HFF-Myc (cell line): ENCODE data around the gene NUSAP1.
"Not testable (repeated sequence)": the region's sequence is repeated elsewhere in the genome, so short reads cannot be mapped to it uniquely, and the experiment has no call there.

ENCODE experiments used
- DNase-seq: peaks from one replicate; pipeline ENCODE4 v3.0.0-alpha.2; 2011; ENCODE audit warnings: low read depth; ENCODE audit errors: extremely low read depth
- H3K4me3 ChIP-seq: replicated peaks from 2 replicates; pipeline ENCODE4 v1.5.1; 2011; ENCODE audit warnings: low read depth, mild to moderate bottlenecking, control low read depth, low read length
- TF ChIP-seq, protein P1 (sequence below): IDR thresholded peaks from 2 replicates; pipeline ENCODE4 v1.5.1; 2012; ENCODE audit warnings: mild to moderate bottlenecking, low read depth, low read length, control low read depth; ENCODE audit errors: missing control alignments

The NUSAP1 gene, protein sequence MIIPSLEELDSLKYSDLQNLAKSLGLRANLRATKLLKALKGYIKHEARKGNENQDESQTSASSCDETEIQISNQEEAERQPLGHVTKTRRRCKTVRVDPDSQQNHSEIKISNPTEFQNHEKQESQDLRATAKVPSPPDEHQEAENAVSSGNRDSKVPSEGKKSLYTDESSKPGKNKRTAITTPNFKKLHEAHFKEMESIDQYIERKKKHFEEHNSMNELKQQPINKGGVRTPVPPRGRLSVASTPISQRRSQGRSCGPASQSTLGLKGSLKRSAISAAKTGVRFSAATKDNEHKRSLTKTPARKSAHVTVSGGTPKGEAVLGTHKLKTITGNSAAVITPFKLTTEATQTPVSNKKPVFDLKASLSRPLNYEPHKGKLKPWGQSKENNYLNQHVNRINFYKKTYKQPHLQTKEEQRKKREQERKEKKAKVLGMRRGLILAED

DNA sequence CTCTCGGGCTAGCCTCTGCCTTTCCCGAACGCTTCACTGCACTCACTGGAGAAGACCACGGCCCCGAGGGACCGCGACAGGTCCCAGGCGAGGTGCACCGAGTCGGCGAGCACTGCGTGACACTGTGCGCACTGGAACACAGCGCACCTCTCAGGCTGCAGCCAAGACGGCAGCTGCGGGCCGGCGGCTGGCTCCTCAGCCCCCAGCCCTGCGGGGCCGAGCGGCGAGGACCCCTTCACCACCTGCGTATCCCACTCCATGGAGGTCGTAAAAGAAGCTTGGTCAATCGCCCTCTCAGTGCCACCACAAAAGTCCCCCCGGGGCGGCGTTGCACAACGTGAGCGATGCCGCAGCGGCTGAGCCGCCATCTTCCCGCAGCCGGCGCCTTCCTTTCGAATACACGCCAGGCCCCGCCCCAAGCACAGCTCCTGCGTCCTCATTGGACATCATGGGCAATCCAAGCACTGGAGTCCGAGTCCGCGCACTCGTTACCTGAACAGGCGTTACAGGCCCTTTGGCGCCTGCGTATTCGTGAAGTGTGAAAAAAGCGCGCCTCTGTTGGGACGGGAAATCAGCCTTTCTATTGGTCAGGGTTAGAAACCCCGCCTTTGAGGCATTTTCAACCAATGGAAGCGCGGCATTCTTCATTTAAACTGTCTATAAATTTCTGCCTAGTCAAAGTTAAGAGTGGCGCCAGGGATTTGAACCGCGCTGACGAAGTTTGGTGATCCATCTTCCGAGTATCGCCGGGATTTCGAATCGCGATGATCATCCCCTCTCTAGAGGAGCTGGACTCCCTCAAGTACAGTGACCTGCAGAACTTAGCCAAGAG is at the start of gene NUSAP1, which contains the start of gene OIP5:
Gene NUSAP1 (plus strand): TSS at position 688 of the 832 bp plus-strand sequence. CDS start 77 bp downstream, at position 765.
Gene OIP5 (minus strand): TSS at position 398 of the 832 bp plus-strand sequence. CDS start 30 bp downstream, at position 368.
- peak within 1 kb of the TSS; percentile 88 for H3K4me3 ChIP-seq
- TF ChIP-seq, protein P1, sequence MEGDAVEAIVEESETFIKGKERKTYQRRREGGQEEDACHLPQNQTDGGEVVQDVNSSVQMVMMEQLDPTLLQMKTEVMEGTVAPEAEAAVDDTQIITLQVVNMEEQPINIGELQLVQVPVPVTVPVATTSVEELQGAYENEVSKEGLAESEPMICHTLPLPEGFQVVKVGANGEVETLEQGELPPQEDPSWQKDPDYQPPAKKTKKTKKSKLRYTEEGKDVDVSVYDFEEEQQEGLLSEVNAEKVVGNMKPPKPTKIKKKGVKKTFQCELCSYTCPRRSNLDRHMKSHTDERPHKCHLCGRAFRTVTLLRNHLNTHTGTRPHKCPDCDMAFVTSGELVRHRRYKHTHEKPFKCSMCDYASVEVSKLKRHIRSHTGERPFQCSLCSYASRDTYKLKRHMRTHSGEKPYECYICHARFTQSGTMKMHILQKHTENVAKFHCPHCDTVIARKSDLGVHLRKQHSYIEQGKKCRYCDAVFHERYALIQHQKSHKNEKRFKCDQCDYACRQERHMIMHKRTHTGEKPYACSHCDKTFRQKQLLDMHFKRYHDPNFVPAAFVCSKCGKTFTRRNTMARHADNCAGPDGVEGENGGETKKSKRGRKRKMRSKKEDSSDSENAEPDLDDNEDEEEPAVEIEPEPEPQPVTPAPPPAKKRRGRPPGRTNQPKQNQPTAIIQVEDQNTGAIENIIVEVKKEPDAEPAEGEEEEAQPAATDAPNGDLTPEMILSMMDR = no peak
- DNase-seq = peak; percentile 99

DNA sequence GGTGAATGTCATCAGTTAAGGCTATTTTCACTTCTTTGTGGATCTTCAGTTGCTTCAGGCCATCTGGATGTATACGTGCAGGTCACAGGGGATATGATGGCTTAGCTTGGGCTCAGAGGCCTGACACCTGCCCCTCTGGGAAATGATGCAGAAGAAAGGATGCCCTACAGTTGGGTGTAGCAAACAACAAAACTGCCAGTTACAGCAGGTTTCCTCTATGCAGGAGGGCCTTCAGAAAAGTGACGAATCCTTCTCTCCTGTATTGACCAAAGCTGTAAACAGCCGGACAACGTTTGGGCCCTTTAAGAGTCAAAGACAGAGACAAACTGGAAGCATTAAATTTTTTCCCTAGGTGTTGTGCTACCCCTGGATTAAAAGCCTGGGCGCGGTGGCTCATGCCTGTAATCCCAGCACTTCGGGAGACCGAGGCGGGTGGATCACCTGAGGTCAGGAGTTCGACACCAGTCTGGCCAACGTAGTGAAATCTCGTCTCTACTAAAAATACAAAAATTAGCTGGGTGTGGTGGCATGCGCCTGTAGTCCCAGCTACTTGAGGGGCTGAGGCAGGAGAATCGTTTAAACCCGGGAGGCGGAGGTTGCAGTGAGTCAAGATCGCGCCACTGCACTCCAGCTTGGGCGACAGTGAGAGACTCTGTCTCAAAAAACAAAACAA is 49.6 kb upstream of the NUSAP1 start:
- not testable (repeated sequence) for H3K4me3 ChIP-seq, DNase-seq

DNA sequence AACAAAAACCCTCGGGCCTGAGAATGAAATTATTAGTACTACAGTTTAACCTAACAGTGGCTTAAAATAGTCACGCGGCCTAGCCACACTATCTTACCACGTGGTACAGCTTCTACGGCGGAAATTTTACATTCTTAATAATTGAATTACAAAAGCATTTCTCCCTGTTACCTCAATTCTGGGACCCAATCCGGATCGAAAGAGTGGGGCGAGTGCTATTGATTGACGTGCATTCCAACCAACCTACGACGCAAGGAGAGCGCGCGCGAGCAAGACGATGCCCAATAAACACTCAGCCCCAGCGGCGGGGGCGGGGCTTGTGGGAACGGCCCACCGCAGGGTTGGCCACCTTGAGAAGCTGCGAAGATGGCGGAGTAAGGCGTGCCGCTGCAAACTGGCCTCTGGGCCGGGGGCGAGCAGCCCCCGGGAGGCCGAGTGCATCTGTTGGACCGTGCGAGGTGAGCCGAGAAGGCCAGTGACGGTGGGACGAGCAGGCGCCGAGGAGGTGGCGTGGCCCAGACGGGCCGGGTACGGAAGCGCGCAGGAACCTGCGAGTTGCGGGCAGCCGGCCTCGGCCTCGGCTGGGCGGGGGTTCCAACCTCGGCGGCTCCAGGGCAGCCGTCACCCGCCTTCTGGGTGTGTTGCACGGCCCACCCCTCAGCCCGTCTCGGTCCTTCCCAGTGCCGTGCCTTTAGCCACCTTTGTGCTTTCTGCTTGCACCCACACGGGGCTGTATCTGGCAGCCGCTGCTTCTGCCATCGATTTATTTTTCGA is 48.8 kb upstream of the NUSAP1 start:
- DNase-seq = peak; percentile 99
- TF ChIP-seq, protein P1 = no peak
- peak overlapping the region; percentile 62 for H3K4me3 ChIP-seq

DNA sequence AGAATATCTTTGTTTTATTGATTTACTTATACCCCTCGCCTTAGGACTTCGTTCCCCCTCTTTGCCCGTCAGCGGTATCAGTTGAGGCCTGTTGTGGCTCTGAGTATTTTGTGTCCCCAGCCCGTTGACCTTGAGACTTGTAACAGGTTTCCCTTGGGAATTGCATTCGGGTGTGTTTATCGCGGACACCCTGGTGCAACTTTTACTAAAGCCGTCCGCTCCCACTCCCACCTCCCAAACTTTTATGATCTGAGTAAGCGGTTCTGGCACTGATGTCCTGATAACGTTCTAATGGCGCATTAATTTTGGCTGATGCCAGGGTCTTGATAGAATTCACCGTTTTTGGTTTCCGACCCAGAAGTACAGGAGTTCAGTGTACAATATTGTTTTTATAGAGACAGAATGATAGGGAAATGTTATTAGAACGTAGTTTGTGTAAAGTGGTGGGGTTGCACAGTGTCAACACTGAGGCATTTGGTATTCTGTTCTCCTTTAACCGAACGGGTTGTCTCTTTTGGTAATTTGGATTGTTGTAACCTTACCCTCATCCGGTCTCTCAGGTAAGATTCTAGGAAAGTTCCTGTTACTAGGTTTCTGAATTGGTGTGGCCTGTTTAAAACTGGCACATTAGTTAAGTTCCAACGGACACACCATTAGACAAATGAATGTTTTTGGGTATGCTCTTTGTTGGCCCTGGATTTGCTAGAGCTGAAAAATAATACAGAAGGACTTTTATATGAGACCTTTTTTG is 48.1 kb upstream of the NUSAP1 start:
- no peak for DNase-seq
- TF ChIP-seq, protein P1 = no peak

DNA sequence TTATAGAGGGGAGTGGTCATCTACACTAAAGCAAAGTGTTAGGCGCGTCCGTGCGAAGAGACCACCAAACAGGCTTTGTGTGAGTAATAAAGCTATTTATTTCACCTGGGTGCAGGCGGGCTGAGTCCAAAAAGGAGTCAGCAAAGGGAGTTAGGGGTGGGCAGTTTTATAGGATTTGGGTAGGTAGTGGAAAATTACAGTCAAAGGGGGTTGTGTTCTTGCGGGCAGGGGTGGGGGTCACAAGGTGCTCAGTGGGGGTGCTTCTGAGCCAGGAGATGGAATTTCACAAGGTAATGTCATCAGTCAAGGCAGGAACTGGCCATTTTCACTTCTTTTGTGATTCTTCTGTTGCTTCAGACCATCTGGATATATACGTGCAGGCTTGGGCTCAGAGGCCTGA is 47.4 kb upstream of the NUSAP1 start:
- TF ChIP-seq, protein P1 = no peak
- H3K4me3 ChIP-seq = peak overlapping the region; percentile 62
- DNase-seq = no peak

More for the DNA sequence above, 48.1 kb upstream of the NUSAP1 start:
- peak overlapping the region; percentile 62 for H3K4me3 ChIP-seq

DNA sequence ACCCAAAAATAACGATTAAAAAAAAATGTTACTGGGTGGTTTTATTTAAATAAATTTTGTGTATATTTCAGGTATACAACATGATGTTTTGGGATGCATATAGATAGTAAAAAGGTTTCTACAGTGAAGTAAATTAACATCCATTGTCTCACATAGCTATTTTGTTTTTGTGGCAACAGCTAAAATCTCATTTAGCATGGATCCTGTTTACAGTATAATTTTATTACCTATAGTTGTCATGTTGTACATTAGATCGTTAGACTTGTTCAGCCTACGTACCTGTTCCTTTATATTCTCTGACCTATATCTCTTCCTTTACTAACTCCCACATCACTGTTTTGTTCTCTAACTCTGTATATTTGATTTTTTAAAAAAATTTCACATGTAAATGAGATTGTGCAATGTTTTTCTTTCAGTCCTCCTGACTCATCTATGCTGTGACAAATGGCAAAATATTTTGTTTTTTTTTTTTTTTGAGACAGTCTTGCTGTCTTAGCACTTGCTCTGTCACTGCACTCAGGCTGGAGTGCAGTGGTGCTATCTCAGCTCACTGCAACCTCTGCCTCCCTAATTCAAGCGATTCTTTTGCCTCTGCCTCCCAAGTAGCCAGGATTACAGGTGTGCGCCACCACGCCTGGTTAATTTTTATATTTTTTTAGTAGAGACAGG is 45.9 kb upstream of the NUSAP1 start:
- DNase-seq = no peak
- H3K4me3 ChIP-seq = no peak overlapping the region

More for the DNA sequence above, 45.9 kb upstream of the NUSAP1 start:
- TF ChIP-seq, protein P1 = no peak
